OCI-LY7 (cell line): ENCODE data around the gene NES. TPM values are rescaled to one million over a fixed set of nuclear protein-coding genes. Genes with fewer than 3 reads are reported as not detected.

ENCODE experiments used
- BruUV-seq: library from RNA; stranded (reverse); fragments of 400-500 nt; replicated peaks from 2 replicates; lab custom pipeline; 2021; lab: Mats Ljungman, UMichigan
- CTCF ChIA-PET: fragments of 300-600 bp; sonication (Branson Sonifier 250); formaldehyde crosslinking; loops from one replicate; lab custom pipeline; 2022; ENCODE audit warnings: antibody characterized with exemption; ENCODE audit not compliant: unreplicated experiment; lab: Charles Lee
- POLR2A ChIA-PET: fragments of 300-600 bp; sonication (Branson Sonifier 250); formaldehyde crosslinking; loops from one replicate; lab custom pipeline; 2022; ENCODE audit warnings: antibody characterized with exemption; lab: Charles Lee
- DNase-seq: peaks from one replicate; pipeline ENCODE4 v3.0.0-alpha.2; 2015; ENCODE audit warnings: low spot score
- H2AFZ ChIP-seq: fragments of 200-600 bp; sonication (generic), shearing (Covaris generic); 2 replicates; pipeline ENCODE4 v1.6.1; 2014; ENCODE audit warnings: mild to moderate bottlenecking, antibody characterized with exemption, low read length, moderate library complexity
- H3K27ac ChIP-seq: fragments of 200-600 bp; sonication (generic); 2 replicates; pipeline ENCODE4 v1.5.1; 2014; ENCODE audit warnings: mixed run types, low read depth, mild to moderate bottlenecking, moderate library complexity, low read length, inconsistent platforms; ENCODE audit not compliant: poor library complexity, severe bottlenecking
- H3K36me3 ChIP-seq: fragments of 200-600 bp; sonication (generic); 2 replicates; pipeline ENCODE4 v1.6.1; 2014; ENCODE audit warnings: mild to moderate bottlenecking, antibody characterized with exemption, low read length, moderate library complexity, mixed read lengths; ENCODE audit not compliant: insufficient read depth
- H3K4me1 ChIP-seq: fragments of 200-600 bp; sonication (generic); 2 replicates; pipeline ENCODE4 v1.5.1; 2014; ENCODE audit warnings: mild to moderate bottlenecking, low read length; ENCODE audit not compliant: insufficient read depth, poor library complexity, severe bottlenecking
- H3K4me2 ChIP-seq: fragments of 200-600 bp; sonication (generic); 2 replicates; pipeline ENCODE4 v1.6.1; 2014; ENCODE audit warnings: mild to moderate bottlenecking, low read length
- H3K4me3 ChIP-seq: fragments of 200-600 bp; sonication (generic); 2 replicates; pipeline ENCODE4 v1.5.1; 2014; ENCODE audit warnings: mild to moderate bottlenecking, low read depth, low read length; ENCODE audit not compliant: poor library complexity, severe bottlenecking
- H3K79me2 ChIP-seq: fragments of 200-600 bp; sonication (generic); 2 replicates; pipeline ENCODE4 v1.6.1; 2016; ENCODE audit warnings: low read depth, mild to moderate bottlenecking, low read length, moderate library complexity, mixed read lengths; ENCODE audit not compliant: insufficient read depth
- H3K9me2 ChIP-seq: fragments of 200-600 bp; sonication (generic); 2 replicates; pipeline ENCODE4 v1.6.1; 2016; ENCODE audit warnings: mild to moderate bottlenecking, low read length, mixed read lengths; ENCODE audit not compliant: insufficient read depth
- H3K9me3 ChIP-seq: fragments of 200-600 bp; sonication (generic); 2 replicates; pipeline ENCODE4 v1.6.1; 2014; ENCODE audit warnings: mild to moderate bottlenecking, mixed run types, low read length, mixed read lengths
- H4K20me1 ChIP-seq: fragments of 200-600 bp; sonication (generic); 2 replicates; pipeline ENCODE4 v1.6.1; 2014; ENCODE audit warnings: mild to moderate bottlenecking, antibody characterized with exemption, low read length, moderate library complexity, mixed read lengths; ENCODE audit not compliant: insufficient read depth
- CTCF ChIP-seq: fragments of 200-600 bp; sonication (generic); conservative IDR thresholded peaks from 2 replicates; pipeline ENCODE4 v1.5.1; 2014; ENCODE audit warnings: mild to moderate bottlenecking, antibody characterized with exemption, low read length, moderate library complexity, mixed read lengths
- EZH2phosphoT487 ChIP-seq: fragments of 200-600 bp; sonication (generic); IDR thresholded peaks from 2 replicates; pipeline ENCODE4 v1.6.1; 2018; ENCODE audit warnings: low read depth, borderline replicate concordance, mild to moderate bottlenecking, mixed run types, antibody characterized with exemption, low read length, moderate library complexity, mixed read lengths
- intact Hi-C: fragments of 100-400 bp; cut with micrococcal nuclease; formaldehyde crosslinking; loops from one replicate; pipeline ENCODE4 v1.10.0; 2022; ENCODE audit not compliant: unreplicated experiment
- total RNA-seq, 2 experiments: library from RNA; depleted of rRNA in 1 of 2; stranded (reverse); fragments of >200 nt in 1 of 2; shearing (Covaris generic) in 1 of 2; gene quantifications; 2 replicates each; pipeline ENCODE4 v1.2.3, GENCODE V29; 2014 to 2022

The NES gene
- total RNA-seq, 2 experiments from 2014 or later, result not detected

- H3K4me3 ChIP-seq, result no peak overlapping the region
- no peak for DNase-seq
Observed at GRCh38 chr1:156655904-156656516, 21.2 kb downstream of the NES start.

DNA sequence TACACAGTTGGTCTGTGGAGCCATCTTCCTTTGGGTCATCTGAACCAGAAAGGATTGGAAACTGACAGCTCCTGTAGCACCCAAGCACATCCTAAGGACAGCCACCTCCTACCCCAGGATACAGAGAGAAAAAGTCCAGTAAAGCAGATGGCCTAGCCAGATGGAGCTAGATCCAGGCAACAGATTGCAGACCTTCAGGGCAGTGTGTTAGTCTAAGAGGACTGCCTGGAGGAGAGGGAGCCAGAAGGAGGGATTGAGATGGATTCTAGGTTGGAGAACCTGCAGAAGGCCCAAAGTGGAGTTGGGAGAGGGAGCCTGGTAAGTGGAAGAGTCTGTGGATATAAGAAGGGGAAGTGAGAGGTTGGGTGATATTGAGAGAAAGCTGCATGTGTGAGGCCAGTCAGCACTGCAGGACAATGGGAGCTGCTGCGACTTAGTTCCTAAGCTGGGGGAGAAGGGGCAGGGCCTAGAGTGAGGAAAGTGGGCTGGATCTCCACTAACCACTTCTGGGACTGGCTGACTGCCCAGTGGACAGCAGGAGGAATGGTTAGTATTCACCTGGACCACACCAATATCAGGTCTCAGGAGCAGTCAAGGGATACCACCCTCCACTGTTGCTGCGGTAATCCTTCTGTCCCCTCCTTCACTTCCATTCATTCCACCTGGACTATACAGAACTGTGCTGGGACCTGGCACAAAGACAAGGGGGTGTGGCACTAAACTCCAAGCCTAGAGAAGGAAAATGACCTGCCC, 21.9 kb downstream of the NES start:
- POLR2A ChIA-PET, result interaction anchor here (0.6 kb wide), 1 partner anchor 37 kb away, joined by 3 read pairs; no protein-coding TSS in a partner anchor
- H2AFZ ChIP-seq, result no peak overlapping the region
- peaks cover 14% of the 10 kb centered on the region for H3K4me1 ChIP-seq
- no peaks in the 10 kb centered on the region for H3K36me3 ChIP-seq
- no peaks in the 10 kb centered on the region for H3K9me2 ChIP-seq
- no TSS peak for BruUV-seq
- no peaks in the 10 kb centered on the region for H3K9me3 ChIP-seq
- intact Hi-C loops, result no loop called here
- DNase-seq, result no peak
- no peak overlapping the region for H3K4me2 ChIP-seq
- H3K4me3 ChIP-seq, result no peak overlapping the region
- TF ChIP-seq CTCF (no peak), EZH2phosphoT487 (no peak)
- CTCF ChIA-PET, result interaction anchor here (1.1 to 2.1 kb wide), 2 partner anchors 28 to 29 kb away, joined by 3 to 6 read pairs; no protein-coding TSS in a partner anchor
- H4K20me1 ChIP-seq, result no peaks in the 10 kb centered on the region
- no peak overlapping the region for H3K27ac ChIP-seq
- H3K79me2 ChIP-seq, result no peaks in the 10 kb centered on the region

More at GRCh38 chr1:156655904-156656516, 21.2 kb downstream of the NES start:
- intact Hi-C loops, result no loop called here
- H4K20me1 ChIP-seq, result no peaks in the 10 kb centered on the region
- peaks cover 21% of the 10 kb centered on the region for H3K4me1 ChIP-seq
- ChIA-PET POLR2A (interaction anchor here (0.6 kb wide), 1 partner anchor 38 kb away, joined by 3 read pairs; no protein-coding TSS in a partner anchor), CTCF (interaction anchor here (1.8 to 2.1 kb wide), 2 partner anchors 22 to 29 kb away, joined by 6 read pairs; no protein-coding TSS in a partner anchor)
- H3K36me3 ChIP-seq, result no peaks in the 10 kb centered on the region
- no peak overlapping the region for H3K4me2 ChIP-seq
- no peaks in the 10 kb centered on the region for H3K9me2 ChIP-seq
- no TSS peak for BruUV-seq
- H3K79me2 ChIP-seq, result no peaks in the 10 kb centered on the region
- H3K9me3 ChIP-seq, result no peaks in the 10 kb centered on the region
- H3K27ac ChIP-seq, result no peak overlapping the region
- TF ChIP-seq EZH2phosphoT487 (no peak), CTCF (no peak)
- H2AFZ ChIP-seq, result no peak overlapping the region
